ENCODE results near the gene RAPGEF2.
"Not testable (repeated sequence)": the region's sequence is repeated elsewhere in the genome, so short reads cannot be mapped to it uniquely, and the experiment has no call there.

RAPGEF2 gene

GRCh38 chr4:159369256-159369655 is 266.4 kb downstream of the RAPGEF2 start:
- no peak for DNase-seq (ENCODE audit: low read depth)

- DNase-seq (ENCODE audit: low read depth) = no peak
Observed at GRCh38 chr4:159370286-159370685, 267.4 kb downstream of the RAPGEF2 start.

GRCh38 chr4:159374749-159375530 is 272.1 kb downstream of the RAPGEF2 start:
- peak; percentile 81 for DNase-seq (ENCODE audit: low read depth)

- DNase-seq (ENCODE audit: low read depth) = no peak
Observed at GRCh38 chr4:159376289-159376688, 273.4 kb downstream of the RAPGEF2 start.

GRCh38 chr4:159378056-159378616 is 275.3 kb downstream of the RAPGEF2 start:
- no peak for DNase-seq (ENCODE audit: low read depth)

GRCh38 chr4:159379064-159379463 is 276.2 kb downstream of the RAPGEF2 start:
- not testable (repeated sequence) for DNase-seq (ENCODE audit: low read depth)

GRCh38 chr4:159379836-159380235 is 277.0 kb downstream of the RAPGEF2 start:
- DNase-seq (ENCODE audit: low read depth) = no peak

GRCh38 chr4:159382856-159383561 is 280.1 kb downstream of the RAPGEF2 start:
- DNase-seq (ENCODE audit: low read depth) = no peak

GRCh38 chr4:159383562-159383931 is 280.7 kb downstream of the RAPGEF2 start:
- DNase-seq (ENCODE audit: low read depth) = no peak

GRCh38 chr4:159384017-159384416 is 281.1 kb downstream of the RAPGEF2 start:
- DNase-seq (ENCODE audit: low read depth) = no peak

- no peak for DNase-seq (ENCODE audit: low read depth)
Observed at GRCh38 chr4:159384632-159385031, 281.8 kb downstream of the RAPGEF2 start.

- no peak for DNase-seq (ENCODE audit: low read depth)
Observed at GRCh38 chr4:159386620-159387019, 283.7 kb downstream of the RAPGEF2 start.

- DNase-seq (ENCODE audit: low read depth) = no peak
Observed at GRCh38 chr4:159389756-159390155, 286.9 kb downstream of the RAPGEF2 start.

GRCh38 chr4:159390648-159391047 is 287.8 kb downstream of the RAPGEF2 start:
- DNase-seq (ENCODE audit: low read depth) = peak; percentile 99

GRCh38 chr4:159395693-159396092 is 292.8 kb downstream of the RAPGEF2 start:
- peak; percentile 44 for DNase-seq (ENCODE audit: low read depth)

- DNase-seq (ENCODE audit: low read depth) = no peak
Observed at GRCh38 chr4:159396151-159396550, 293.3 kb downstream of the RAPGEF2 start.

GRCh38 chr4:159398236-159398638 is 295.4 kb downstream of the RAPGEF2 start:
- peak; percentile 98 for DNase-seq (ENCODE audit: low read depth)

- peak; percentile 94 for DNase-seq (ENCODE audit: low read depth)
Observed at GRCh38 chr4:159400558-159401225, 297.8 kb downstream of the RAPGEF2 start.

GRCh38 chr4:159401226-159401712 is 298.4 kb downstream of the RAPGEF2 start:
- DNase-seq (ENCODE audit: low read depth) = no peak

- peak; percentile 99 for DNase-seq (ENCODE audit: low read depth)
Observed at GRCh38 chr4:159401791-159402380, 299.0 kb downstream of the RAPGEF2 start.

Data from EH (cell line).